ENCODE measurements around the gene RPH3AL.

GRCh38 chr17:223723-224471 lies 128.7 kb downstream of the RPH3AL start:
- no peak for TF ChIP-seq CTCF (IDR thresholded peaks at IDR 0.05)
- no peak for TF ChIP-seq POLR2A (IDR thresholded peaks at IDR 0.05)
- no peak for TF ChIP-seq POLR2AphosphoS5 (IDR thresholded peaks at IDR 0.05)
- TF ChIP-seq EP300 (IDR thresholded peaks at IDR 0.05; ENCODE audit: low read depth): no peak

Data from transverse colon (tissue), 4 donors.